HG02623 (cell line): ENCODE results near the gene CWC27.

Source experiments
- ATAC-seq: cut with Tn5 transposase; IDR thresholded peaks from one replicate; pipeline ENCODE4 v1.9.1; 2021; ENCODE audit warnings: moderate library complexity; ENCODE audit not compliant: unreplicated experiment

The CWC27 gene

GRCh38 chr5:65062469-65063083 is 293.8 kb downstream of the CWC27 start:
- ATAC-seq = no peak

- no peak for ATAC-seq
These were observed 296.3 kb downstream of the CWC27 start for GRCh38 chr5:65065001-65065511.

GRCh38 chr5:65066387-65067146 is 297.8 kb downstream of the CWC27 start:
- peak; percentile 68 for ATAC-seq

GRCh38 chr5:65067147-65067506 is 298.4 kb downstream of the CWC27 start:
- ATAC-seq = no peak
